ENCODE results near the gene LRP2. TPM values are rescaled to one million over a fixed set of nuclear protein-coding genes. Genes with fewer than 3 reads are reported as not detected.

The LRP2 gene
- total and polyA plus RNA-seq, 2 of the 8 experiments (the other 6 are each of a cell fraction or from before 2014, with no cell fraction given), result 2.0 to 2.9 TPM

DNA sequence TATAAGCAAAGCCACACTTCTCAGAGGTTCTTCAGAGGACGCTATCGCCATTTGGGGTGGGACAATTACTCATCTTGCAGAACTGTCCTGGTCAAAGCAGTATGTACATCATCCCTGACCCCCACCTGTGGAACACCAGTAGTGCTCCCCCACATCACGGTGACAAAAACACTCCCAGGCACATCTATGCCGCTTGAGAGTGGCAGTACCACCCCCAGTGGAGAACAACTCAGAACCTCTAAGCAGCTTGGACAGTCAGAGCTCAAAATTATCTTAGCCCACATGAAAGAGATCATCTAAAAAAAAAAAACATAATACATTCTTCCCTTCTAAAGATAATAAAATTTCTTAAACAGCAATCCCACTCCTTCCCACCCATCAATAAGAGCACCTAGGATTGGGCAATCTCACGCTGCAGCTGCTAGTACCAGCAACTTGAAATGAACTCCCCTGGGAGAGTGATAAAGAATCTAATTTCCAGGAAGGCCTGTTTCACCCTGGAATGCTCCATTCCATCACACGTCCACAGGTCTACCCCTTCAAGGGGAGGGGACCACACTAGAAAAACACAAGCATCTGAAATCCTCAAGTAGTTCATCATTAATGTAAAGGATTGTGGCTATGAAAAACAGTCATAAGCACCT is 31.7 kb downstream of the LRP2 start:
- TF ChIP-seq CEBPB (IDR thresholded peaks at IDR 0.05; ENCODE audit: low read depth, low read length) (peak; percentile 21; the same call in 1 of the 2 replicates), USF2 (IDR thresholded peaks at IDR 0.05; ENCODE audit: low read length) (no peak)
- FAIRE-seq, result no peak

More for the DNA sequence above, 31.7 kb downstream of the LRP2 start:
- no peak overlapping the region for H2AFZ ChIP-seq (ENCODE audit: low read length)
- ChIA-PET POLR2A (ENCODE audit: partially characterized antibody) (no interaction called here), CTCF (ENCODE audit: partially characterized antibody) (interaction anchor here (1.4 kb wide), 1 partner anchor 9 kb away, joined by 3 read pairs; no protein-coding TSS in a partner anchor)
- H3K4me2 ChIP-seq (ENCODE audit: insufficient read depth in 1 of 2, low read depth in 2 of 2, low read length in 2 of 2), result no peak overlapping the region
- H3K4me3 ChIP-seq (ENCODE audit: extremely low read depth in 1 of 4, insufficient read depth in 2 of 4, low read depth in 3 of 4, low read length in 4 of 4), result no peak overlapping the region
- H3K79me2 ChIP-seq (ENCODE audit: control insufficient read depth in 1 of 2, insufficient read depth in 2 of 2, low read length in 2 of 2), result no peaks in the 10 kb centered on the region
- H3K9me3 ChIP-seq (ENCODE audit: insufficient read depth in 2 of 2, low read depth in 1 of 2, low read length in 1 of 2), result peaks cover 0 to 3% of the 10 kb centered on the region in 2 experiments; a peak in 1 of 4 replicates
- H2BK15ac ChIP-seq (ENCODE audit: low read length), result no peak overlapping the region
- H3K56ac ChIP-seq (replicated peaks; ENCODE audit: insufficient read length, low read depth, low read length), result no peak overlapping the region
- no peak overlapping the region for H3K23ac ChIP-seq (ENCODE audit: insufficient read length)
- 78% methylated on average over 6 of the region's 6 CpGs; no CpG with 5 or more reads in 1 of the 2 experiments for WGBS, 2 experiments (ENCODE audit: extremely low coverage in 1 of 2, insufficient coverage in 1 of 2, insufficient read length in 1 of 2, insufficient replicate concordance in 2 of 2, low coverage in 1 of 2, low lambda C conversion rate in 2 of 2, missing lambda C conversion rate in 1 of 2)
- DNase-seq (ENCODE audit: low read depth in 1 of 2, low spot score in 2 of 2), result no peak
- H2BK5ac ChIP-seq (ENCODE audit: low read depth, low read length), result no peak overlapping the region
- no peak overlapping the region for H3K27ac ChIP-seq (ENCODE audit: low read depth, low read length)
- no peak overlapping the region for H2BK12ac ChIP-seq (ENCODE audit: low read depth, low read length)
- no peak overlapping the region for H4K8ac ChIP-seq (ENCODE audit: extremely low read depth, insufficient read depth, low read length)
- H2AK5ac ChIP-seq (ENCODE audit: low read depth, low read length), result no peak overlapping the region
- no peaks in the 10 kb centered on the region for H4K20me1 ChIP-seq (replicated peaks in 1 of 2; ENCODE audit: control insufficient read depth in 1 of 2, insufficient read depth in 2 of 2, low read length in 2 of 2)
- no peaks in the 10 kb centered on the region for H3K4me1 ChIP-seq (replicated peaks in 1 of 4; ENCODE audit: control insufficient read depth in 3 of 4, insufficient read depth in 4 of 4, low read length in 3 of 4)
- H3K18ac ChIP-seq (ENCODE audit: extremely low read depth, low read length), result no peak overlapping the region
- H3K23me2 ChIP-seq (ENCODE audit: low read depth, low read length), result no peaks in the 10 kb centered on the region
- no peaks in the 10 kb centered on the region for H3K79me1 ChIP-seq (ENCODE audit: low read depth, low read length)
- H3K4ac ChIP-seq (replicated peaks; ENCODE audit: insufficient read length, low read depth, low read length), result no peak overlapping the region
- H2BK120ac ChIP-seq (replicated peaks; ENCODE audit: low read depth, low read length), result no peak overlapping the region
- no peaks in the 10 kb centered on the region for H3K27me3 ChIP-seq (replicated peaks in 1 of 4; ENCODE audit: control insufficient read depth in 3 of 4, extremely low read depth in 1 of 4, insufficient read depth in 3 of 4, low read length in 3 of 4)
- H3K14ac ChIP-seq (ENCODE audit: insufficient read length), result no peak overlapping the region
- no peak overlapping the region for H4K91ac ChIP-seq (replicated peaks; ENCODE audit: insufficient read length, low read length)
- H4K5ac ChIP-seq (ENCODE audit: insufficient read length, low read depth, low read length), result no peak overlapping the region
- H2BK20ac ChIP-seq (ENCODE audit: low read length), result no peak overlapping the region
- H3K9ac ChIP-seq (replicated peaks in 1 of 4; ENCODE audit: extremely low read depth in 1 of 4, low read depth in 3 of 4, low read length in 3 of 4), result no peak overlapping the region
- H3K36me3 ChIP-seq (ENCODE audit: control insufficient read depth in 2 of 4, insufficient read depth in 4 of 4, low read length in 3 of 4), result no peaks in the 10 kb centered on the region

All from H1 (cell line).